GM12878 (cell line): Measurements from ENCODE around the gene TMEM272. TPM values are rescaled to one million over a fixed set of nuclear protein-coding genes. Genes with fewer than 3 reads are reported as not detected.

Source experiments
- ATAC-seq: fragments of 200-7000 bp; cut with Tn5 transposase; 3 replicates; pipeline ENCODE4 v1.9.1; 2020; ENCODE audit warnings: mild to moderate bottlenecking, moderate library complexity
- BruUV-seq: library from RNA; stranded (reverse); fragments of 400-500 nt; replicated peaks from 2 replicates; lab custom pipeline; 2021; lab: Mats Ljungman, UMichigan
- CTCF ChIA-PET: fragments of 300-600 bp; sonication (Branson Sonifier 250); formaldehyde crosslinking; extraction: SDS; loops from one replicate; lab custom pipeline; 2021; ENCODE audit warnings: inconsistent platforms; lab: Yijun Ruan, JAX
- POLR2A ChIA-PET: fragments of 350-600 bp; formaldehyde crosslinking; extraction: SDS; loops from one replicate; lab custom pipeline; 2021; ENCODE audit warnings: inconsistent platforms; lab: Charles Lee
- RAD21 ChIA-PET: fragments of 300-600 bp; sonication (Branson Sonifier 250); formaldehyde crosslinking; loops from one replicate; lab custom pipeline; 2023; ENCODE audit warnings: antibody characterized with exemption; ENCODE audit not compliant: unreplicated experiment; lab: Charles Lee
- SMC1A ChIA-PET: fragments of 300-600 bp; sonication (Branson Sonifier 250); formaldehyde crosslinking; loops from one replicate; lab custom pipeline; 2023; ENCODE audit not compliant: unreplicated experiment, uncharacterized antibody; lab: Charles Lee
- DNase-seq: peaks from one replicate; pipeline ENCODE4 v3.0.0-alpha.2; 2011; ENCODE audit warnings: low read depth, low spot score
- FAIRE-seq: peaks from 3 replicates; lab custom pipeline; 2011; peaks lifted over from hg19 to GRCh38; lab: Jason Lieb, UNC
- H2AFZ ChIP-seq: 2 replicates; pipeline ENCODE4 v1.6.0; 2011; ENCODE audit warnings: low read depth, low read length, control low read depth; ENCODE audit not compliant: control insufficient read depth
- H3K27ac ChIP-seq: 2 replicates; pipeline ENCODE4 v1.5.1; 2011; ENCODE audit warnings: control low read depth; ENCODE audit not compliant: control insufficient read depth, insufficient read depth
- H3K27me3 ChIP-seq, 2 experiments: replicated peaks in 1 of 2; 2 replicates each; pipeline versions ENCODE4 v1.6.0 to v1.6.1; 2011; ENCODE audit warnings: low read length in 1 of 2; ENCODE audit not compliant: control insufficient read depth in 2 of 2, insufficient read depth in 2 of 2
- H3K36me3 ChIP-seq, 2 experiments: 2 replicates each; pipeline ENCODE4 v1.5.1; 2011; ENCODE audit warnings: low read length in 1 of 2; ENCODE audit not compliant: control insufficient read depth in 2 of 2, insufficient read depth in 2 of 2
- H3K4me1 ChIP-seq: 2 replicates; pipeline ENCODE4 v1.6.1; 2011; ENCODE audit warnings: mild to moderate bottlenecking, low read length, moderate library complexity, mixed read lengths; ENCODE audit not compliant: control insufficient read depth, insufficient read depth
- H3K4me2 ChIP-seq: 2 replicates; pipeline ENCODE4 v1.6.0; 2011; ENCODE audit warnings: control low read depth; ENCODE audit not compliant: control insufficient read depth, insufficient read depth
- H3K4me3 ChIP-seq: fragments of 200-600 bp; sonication (generic); 2 replicates; pipeline ENCODE4 v1.5.1; 2016
- H3K79me2 ChIP-seq: 2 replicates; pipeline ENCODE4 v1.6.0; 2011; ENCODE audit warnings: low read length; ENCODE audit not compliant: control insufficient read depth, insufficient read depth
- H3K9ac ChIP-seq: 2 replicates; pipeline ENCODE4 v1.8.0; 2011; ENCODE audit warnings: low read length, control low read depth, mixed read lengths; ENCODE audit not compliant: control insufficient read depth, insufficient read depth
- H3K9me3 ChIP-seq: replicated peaks from 3 replicates; pipeline ENCODE4 v1.5.1; 2011; ENCODE audit warnings: mild to moderate bottlenecking, low read length; ENCODE audit not compliant: control insufficient read depth, insufficient read depth
- H4K20me1 ChIP-seq: 2 replicates; pipeline ENCODE4 v1.6.0; 2011; ENCODE audit not compliant: control insufficient read depth, insufficient read depth
- CBFB ChIP-seq: IDR thresholded peaks from 2 replicates; pipeline ENCODE4 v1.6.1; 2016; ENCODE audit warnings: antibody characterized with exemption, low read depth
- CUX1 ChIP-seq: IDR thresholded peaks from 2 replicates; pipeline ENCODE4 v1.6.1; 2012; ENCODE audit warnings: improper control_type of control experiment, low read depth, low read length; ENCODE audit not compliant: insufficient replicate concordance
- HCFC1 ChIP-seq: fragments of 150-350 bp; IDR thresholded peaks from 2 replicates; pipeline ENCODE4 v1.6.1; 2014; ENCODE audit warnings: low read length
- IRF3 ChIP-seq: fragments of 450-650 bp; IDR thresholded peaks from 2 replicates; pipeline ENCODE4 v1.6.1; 2014; ENCODE audit warnings: mild to moderate bottlenecking
- MLLT1 ChIP-seq: fragments of 450-650 bp; IDR thresholded peaks from 2 replicates; pipeline ENCODE4 v1.6.1; 2016; ENCODE audit warnings: mild to moderate bottlenecking
- NBN ChIP-seq: fragments of 450-650 bp; IDR thresholded peaks from 2 replicates; pipeline ENCODE4 v1.6.1; 2016
- POLR2A ChIP-seq: IDR thresholded peaks from 2 replicates; pipeline ENCODE4 v1.6.1; 2011; ENCODE audit warnings: low read depth, mild to moderate bottlenecking, low read length
- POU2F2 ChIP-seq: IDR thresholded peaks from 3 replicates; pipeline ENCODE4 v1.6.1; 2011; ENCODE audit warnings: low read depth, mild to moderate bottlenecking, low read length, borderline replicate concordance
- SUZ12 ChIP-seq: fragments of 200-600 bp; sonication (generic); IDR thresholded peaks from one replicate; pipeline ENCODE4 v1.6.1; 2018; ENCODE audit warnings: antibody characterized with exemption, mild to moderate bottlenecking; ENCODE audit not compliant: unreplicated experiment
- TAF1 ChIP-seq: IDR thresholded peaks from 2 replicates; pipeline ENCODE4 v1.6.1; 2011; ENCODE audit warnings: mild to moderate bottlenecking, low read depth, low read length, borderline replicate concordance
- WGBS: methylation state at CpG from one replicate; pipeline ENCODE4 v1.1.6; 2016; ENCODE audit warnings: low lambda C conversion rate; ENCODE audit not compliant: insufficient replicate concordance, insufficient coverage; ENCODE audit errors: missing lambda C conversion rate; 5-methylcytosine and 5-hydroxymethylcytosine counted together
- in situ Hi-C: fragments of 300-500 bp; cut with MboI; formaldehyde crosslinking; loops from 9 replicates; pipeline ENCODE4 v1.14.3; 2018; ENCODE audit warnings: mixed read lengths
- intact Hi-C: fragments of 100-400 bp; cut with micrococcal nuclease; formaldehyde crosslinking; loops from one replicate; pipeline ENCODE4 v1.14.2; 2022; ENCODE audit not compliant: unreplicated experiment
- polyA plus RNA-seq, 11 experiments: library from polyadenylated mRNA; depleted of rRNA in 4 of 11; unstranded in 6 of 11; stranded (reverse) in 5 of 11; fragments of >200 nt; fragmentation: Nextera tagmentation in 4 of 11; fragmentation: Illumina TruSeq in 1 of 11; extraction: Ambion mirVana in 4 of 11; extraction: Trizol in 1 of 11; gene quantifications; 1 replicate in 1 of 11; 2 replicates in 10 of 11; pipeline versions ENCODE4 v1.2.1 to v1.2.3, GENCODE V29; 2011 to 2016; ENCODE audit warnings: inconsistent platforms in 2 of 11, missing spikeins in 2 of 11, low read depth in 1 of 11
- total RNA-seq, 4 experiments: library from RNA; depleted of rRNA in 3 of 4; stranded (reverse); fragments of >200 nt in 3 of 4; fragmentation: Illumina TruSeq in 1 of 4; extraction: Trizol in 1 of 4; gene quantifications; 2 replicates each; pipeline versions ENCODE4 v1.2.1 to v1.2.3, GENCODE V29; 2013 to 2021
- TF ChIP-seq, protein P1 (sequence below): fragments of 450-650 bp; IDR thresholded peaks from 2 replicates; pipeline ENCODE4 v1.6.1; 2016; ENCODE audit warnings: mild to moderate bottlenecking
- TF ChIP-seq, protein P2 (sequence below): IDR thresholded peaks from 2 replicates; pipeline ENCODE4 v1.6.1; 2011; ENCODE audit warnings: borderline replicate concordance, low read depth, mild to moderate bottlenecking, moderate library complexity, mixed read lengths, low read length; ENCODE audit not compliant: insufficient read depth; ENCODE audit errors: extremely low read length

Gene TMEM272
- total and polyA plus RNA-seq, 10 of the 15 experiments (the other 5 are each of a cell fraction or from before 2014, with no cell fraction given) = 0.01 to 0.04 TPM; not detected in 8

GRCh38 chr13:51814825-51815650 lies 29.9 kb downstream of the TMEM272 start:
- in situ Hi-C loops = no loop called here
- intact Hi-C loops = loop anchor here (1.0 to 10.0 kb wide), 6 partner anchors 17 to 640 kb away; partner anchors contain the start of genes CKAP2 and VPS36
- DNase-seq (no peak), FAIRE-seq (peak; percentile 59), ATAC-seq (peak; percentile 80)
- H3K4me2 ChIP-seq = peak overlapping the region; percentile 93
- no peaks in the 10 kb centered on the region for H4K20me1 ChIP-seq
- peak overlapping the region; percentile 28 for H3K27ac ChIP-seq
- H3K9me3 ChIP-seq = no peaks in the 10 kb centered on the region
- 28% methylated on average over 13 of the region's 13 CpGs for WGBS
- H2AFZ ChIP-seq = peak overlapping the region; percentile 95
- H3K4me1 ChIP-seq = peaks cover 32% of the 10 kb centered on the region
- SMC1A ChIA-PET = interaction anchor here (0.5 to 5.0 kb wide), 30 partner anchors 8 to 455 kb away, joined by 3 to 85 read pairs (median 4); partner anchors contain the start of gene NEK5
- RAD21 ChIA-PET = interaction anchor here (0.6 to 6.5 kb wide), 21 partner anchors 8 to 635 kb away, joined by 3 to 75 read pairs (median 4); partner anchors contain the start of genes ALG11, INTS6 and VPS36
- POLR2A ChIA-PET = interaction anchor here (0.7 to 1.3 kb wide), 4 partner anchors 12 to 379 kb away, joined by 3 to 4 read pairs (median 3); no protein-coding TSS in a partner anchor
- H3K9ac ChIP-seq = peak overlapping the region; percentile 50
- no peaks in the 10 kb centered on the region for H3K36me3 ChIP-seq
- no peaks in the 10 kb centered on the region for H3K79me2 ChIP-seq
- H3K4me3 ChIP-seq = peak overlapping the region; percentile 24; the same call in 1 of the 2 replicates
- CTCF ChIA-PET = interaction anchor here (0.5 to 5.0 kb wide), 48 partner anchors 8 to 690 kb away, joined by 3 to 180 read pairs (median 5); partner anchors contain the start of genes ALG11, CCDC70, NEK5 and TMEM272
- H3K27me3 ChIP-seq = no peaks in the 10 kb centered on the region
- no TSS peak for BruUV-seq
- TF ChIP-seq IRF3 (no peak), TAF1 (peak; percentile 48; the same call in 1 of the 2 replicates), HCFC1 (peak; percentile 34; the same call in 1 of the 2 replicates), POLR2A (no peak), CUX1 (no peak), POU2F2 (peak; percentile 29; the same call in 1 of the 3 replicates), SUZ12 (no peak), NBN (no peak), MLLT1 (no peak), CBFB (no peak)
- TF ChIP-seq, protein P1, sequence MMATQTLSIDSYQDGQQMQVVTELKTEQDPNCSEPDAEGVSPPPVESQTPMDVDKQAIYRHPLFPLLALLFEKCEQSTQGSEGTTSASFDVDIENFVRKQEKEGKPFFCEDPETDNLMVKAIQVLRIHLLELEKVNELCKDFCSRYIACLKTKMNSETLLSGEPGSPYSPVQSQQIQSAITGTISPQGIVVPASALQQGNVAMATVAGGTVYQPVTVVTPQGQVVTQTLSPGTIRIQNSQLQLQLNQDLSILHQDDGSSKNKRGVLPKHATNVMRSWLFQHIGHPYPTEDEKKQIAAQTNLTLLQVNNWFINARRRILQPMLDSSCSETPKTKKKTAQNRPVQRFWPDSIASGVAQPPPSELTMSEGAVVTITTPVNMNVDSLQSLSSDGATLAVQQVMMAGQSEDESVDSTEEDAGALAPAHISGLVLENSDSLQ = no peak
- TF ChIP-seq, protein P2, sequence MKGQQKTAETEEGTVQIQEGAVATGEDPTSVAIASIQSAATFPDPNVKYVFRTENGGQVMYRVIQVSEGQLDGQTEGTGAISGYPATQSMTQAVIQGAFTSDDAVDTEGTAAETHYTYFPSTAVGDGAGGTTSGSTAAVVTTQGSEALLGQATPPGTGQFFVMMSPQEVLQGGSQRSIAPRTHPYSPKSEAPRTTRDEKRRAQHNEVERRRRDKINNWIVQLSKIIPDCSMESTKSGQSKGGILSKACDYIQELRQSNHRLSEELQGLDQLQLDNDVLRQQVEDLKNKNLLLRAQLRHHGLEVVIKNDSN = no peak
